ENCODE results near the gene SEC23A. TPM values are rescaled to one million over a fixed set of nuclear protein-coding genes. Genes with fewer than 3 reads are reported as not detected.
"Not testable (repeated sequence)": the region's sequence is repeated elsewhere in the genome, so short reads cannot be mapped to it uniquely, and the experiment has no call there.

SEC23A gene
- total RNA-seq, result 10 to 100 TPM; 59.8 to 66.5 TPM
- total RNA-seq, result 71.5 to 124 reads per million in 2 donors

- peak; percentile 95 for ATAC-seq
- Mint-ChIP-seq H3K27ac (peak within 1 kb of the TSS; percentile 93), H3K27me3 (no peaks in the 10 kb centered on the region), H3K36me3 (ENCODE audit: low read depth) (no peaks in the 10 kb centered on the region), H3K4me1 (peaks cover 27% of the 10 kb centered on the region), H3K4me3 (peak within 1 kb of the TSS; percentile 97)
- peak; percentile 66 to 83 (median 82) for DNase-seq
- no peaks in the 10 kb centered on the region for H3K9me3 ChIP-seq (ENCODE audit: control insufficient read depth, low read length, poor library complexity, severe bottlenecking)
These were observed at the start of gene SEC23A for GRCh38 chr14:39102969-39103957. TSS of gene SEC23A (minus strand) at chr14:39103235. CDS start at chr14:39096118, 7,117 bp downstream.

GRCh38 chr14:39145266-39145966, 42.4 kb upstream of the SEC23A start:
- H3K27me3 Mint-ChIP-seq, result no peaks in the 10 kb centered on the region
- ATAC-seq, result no peak
- no peaks in the 10 kb centered on the region for H3K9me3 ChIP-seq (ENCODE audit: control insufficient read depth, low read length, poor library complexity, severe bottlenecking)
- H3K4me1 Mint-ChIP-seq, result peaks cover 2% of the 10 kb centered on the region
- H3K36me3 Mint-ChIP-seq (ENCODE audit: low read depth), result peaks cover 2% of the 10 kb centered on the region
- H3K4me3 Mint-ChIP-seq, result no peak overlapping the region
- no peak overlapping the region for H3K27ac Mint-ChIP-seq
- no peak for DNase-seq

GRCh38 chr14:39143226-39143625, 40.2 kb upstream of the SEC23A start:
- not testable (repeated sequence) for H3K4me1 Mint-ChIP-seq; H3K27ac Mint-ChIP-seq; H3K9me3 ChIP-seq (ENCODE audit: control insufficient read depth, low read length, poor library complexity, severe bottlenecking); DNase-seq; H3K27me3 Mint-ChIP-seq; H3K36me3 Mint-ChIP-seq (ENCODE audit: low read depth); H3K4me3 Mint-ChIP-seq; ATAC-seq

- H3K9me3 ChIP-seq (ENCODE audit: control insufficient read depth, low read length, poor library complexity, severe bottlenecking); H3K4me3 Mint-ChIP-seq; H3K36me3 Mint-ChIP-seq (ENCODE audit: low read depth); DNase-seq; H3K27me3 Mint-ChIP-seq; ATAC-seq; H3K4me1 Mint-ChIP-seq: not testable (repeated sequence)
- H3K27ac Mint-ChIP-seq, result peak overlapping the region; percentile 51
These were observed 38.6 kb upstream of the SEC23A start for GRCh38 chr14:39141623-39142022.

- Mint-ChIP-seq H3K4me3 (no peak overlapping the region), H3K36me3 (ENCODE audit: low read depth) (peaks cover 2% of the 10 kb centered on the region), H3K27ac (peak overlapping the region; percentile 43), H3K27me3 (no peaks in the 10 kb centered on the region), H3K4me1 (peaks cover 2% of the 10 kb centered on the region)
- DNase-seq, result no peak
- H3K9me3 ChIP-seq (ENCODE audit: control insufficient read depth, low read length, poor library complexity, severe bottlenecking), result no peaks in the 10 kb centered on the region
- ATAC-seq, result no peak
These were observed 37.1 kb upstream of the SEC23A start for GRCh38 chr14:39140170-39140569.

- Mint-ChIP-seq H3K27me3 (no peaks in the 10 kb centered on the region), H3K36me3 (ENCODE audit: low read depth) (peaks cover 4% of the 10 kb centered on the region), H3K4me3 (no peak overlapping the region), H3K4me1 (peaks cover 2% of the 10 kb centered on the region), H3K27ac (no peak overlapping the region)
- H3K9me3 ChIP-seq (ENCODE audit: control insufficient read depth, low read length, poor library complexity, severe bottlenecking), result no peaks in the 10 kb centered on the region
- DNase-seq, result no peak
- ATAC-seq, result no peak
These were observed 35.4 kb upstream of the SEC23A start for GRCh38 chr14:39138440-39138839.

GRCh38 chr14:39137835-39138234, 34.8 kb upstream of the SEC23A start:
- H3K27ac Mint-ChIP-seq; H3K4me3 Mint-ChIP-seq; DNase-seq; ATAC-seq; H3K4me1 Mint-ChIP-seq; H3K36me3 Mint-ChIP-seq (ENCODE audit: low read depth); H3K27me3 Mint-ChIP-seq; H3K9me3 ChIP-seq (ENCODE audit: control insufficient read depth, low read length, poor library complexity, severe bottlenecking): not testable (repeated sequence)

GRCh38 chr14:39122330-39123138, 19.5 kb upstream of the SEC23A start:
- H3K9me3 ChIP-seq (ENCODE audit: control insufficient read depth, low read length, poor library complexity, severe bottlenecking), result no peaks in the 10 kb centered on the region
- no peaks in the 10 kb centered on the region for H3K27me3 Mint-ChIP-seq
- H3K27ac Mint-ChIP-seq, result no peak overlapping the region
- H3K4me3 Mint-ChIP-seq, result no peak overlapping the region
- no peaks in the 10 kb centered on the region for H3K4me1 Mint-ChIP-seq
- DNase-seq, result no peak
- H3K36me3 Mint-ChIP-seq (ENCODE audit: low read depth), result no peaks in the 10 kb centered on the region
- ATAC-seq, result no peak

GRCh38 chr14:39114073-39114838, 11.2 kb upstream of the SEC23A start, which contains the start of gene GEMIN2:
TSS of gene GEMIN2 (plus strand) at chr14:39114323. CDS start at chr14:39114339, 16 bp downstream.
- ATAC-seq, result peak; percentile 97
- H3K4me3 Mint-ChIP-seq, result peak within 1 kb of the TSS; percentile 93
- H3K36me3 Mint-ChIP-seq (ENCODE audit: low read depth), result no peaks in the 10 kb centered on the region
- DNase-seq, result peak; percentile 85 to 91 (median 89)
- peaks cover 11% of the 10 kb centered on the region for H3K4me1 Mint-ChIP-seq
- peak within 1 kb of the TSS; percentile 95 for H3K27ac Mint-ChIP-seq
- no peaks in the 10 kb centered on the region for H3K9me3 ChIP-seq (ENCODE audit: control insufficient read depth, low read length, poor library complexity, severe bottlenecking)
- peaks cover 5% of the 10 kb centered on the region for H3K27me3 Mint-ChIP-seq

GRCh38 chr14:39113685-39114072, 10.6 kb upstream of the SEC23A start:
- Mint-ChIP-seq H3K36me3 (ENCODE audit: low read depth) (no peaks in the 10 kb centered on the region), H3K27me3 (peaks cover 5% of the 10 kb centered on the region), H3K4me1 (peaks cover 11% of the 10 kb centered on the region), H3K27ac (peak overlapping the region; percentile 95), H3K4me3 (no peak overlapping the region)
- no peaks in the 10 kb centered on the region for H3K9me3 ChIP-seq (ENCODE audit: control insufficient read depth, low read length, poor library complexity, severe bottlenecking)
- DNase-seq (no peak), ATAC-seq (no peak)

GRCh38 chr14:39109893-39110715, 7.1 kb upstream of the SEC23A start:
- no peaks in the 10 kb centered on the region for H3K36me3 Mint-ChIP-seq (ENCODE audit: low read depth)
- no peak for ATAC-seq
- no peak overlapping the region for H3K4me3 Mint-ChIP-seq
- peaks cover 11% of the 10 kb centered on the region for H3K4me1 Mint-ChIP-seq
- H3K27me3 Mint-ChIP-seq, result peaks cover 5% of the 10 kb centered on the region
- no peak for DNase-seq
- H3K9me3 ChIP-seq (ENCODE audit: control insufficient read depth, low read length, poor library complexity, severe bottlenecking), result no peaks in the 10 kb centered on the region
- no peak overlapping the region for H3K27ac Mint-ChIP-seq

All from T-helper 17 cell (primary cell).